ENCODE results near the gene NRL.

The NRL gene

GRCh38 chr14:24139272-24139934 is 24.7 kb upstream of the NRL start:
- Histone ChIP-seq H3K4me3 (ENCODE audit: low read length in 2 of 2) (peak overlapping the region in 1 of 2 donors; percentile 11), H3K79me1 (ENCODE audit: low read depth, low read length) (peaks cover 7% of the 10 kb centered on the region), H3K27me3 (ENCODE audit: control insufficient read depth in 3 of 3, insufficient read depth in 3 of 3, low read depth in 1 of 3, low read length in 3 of 3) (no peaks in the 10 kb centered on the region), H3K18ac (ENCODE audit: low read length) (no peak overlapping the region), H3K4me2 (ENCODE audit: insufficient read depth, low read length, poor library complexity, severe bottlenecking) (no peak overlapping the region), H3K9me3 (replicated peaks in 1 of 2; ENCODE audit: control insufficient read depth in 2 of 2, insufficient read depth in 1 of 2, low read depth in 1 of 2, low read length in 2 of 2) (no peaks in the 10 kb centered on the region), H2AFZ (ENCODE audit: low read length) (no peak overlapping the region), H4K91ac (ENCODE audit: low read depth, low read length, poor library complexity) (no peak overlapping the region), H4K8ac (ENCODE audit: low read depth, low read length) (no peak overlapping the region), H2BK12ac (ENCODE audit: low read length) (no peak overlapping the region), H2BK5ac (ENCODE audit: low read length) (no peak overlapping the region), H3K4me1 (ENCODE audit: control insufficient read depth in 2 of 2, insufficient read depth in 1 of 2, low read depth in 1 of 2, low read length in 2 of 2) (peaks cover 12 to 14% of the 10 kb centered on the region in 2 donors), H3K4ac (ENCODE audit: low read length) (no peak overlapping the region), H3K27ac (replicated peaks; ENCODE audit: low read length) (no peak overlapping the region), H2BK15ac (ENCODE audit: low read length) (no peak overlapping the region), H2BK120ac (ENCODE audit: low read depth, low read length) (no peak overlapping the region), H3K9ac (ENCODE audit: low read depth, low read length, poor library complexity) (no peak overlapping the region), H3K14ac (ENCODE audit: low read length) (no peak overlapping the region), H3K36me3 (replicated peaks in 1 of 2; ENCODE audit: control insufficient read depth in 2 of 2, insufficient read depth in 2 of 2, low read length in 2 of 2) (peaks cover 25 to 51% of the 10 kb centered on the region in 2 donors), H3K23ac (ENCODE audit: low read depth, low read length, poor library complexity) (no peak overlapping the region), H2AK5ac (ENCODE audit: low read depth, low read length) (no peak overlapping the region)
- DNase-seq (ENCODE audit: low spot score) = no peak
- no CpG with 5 or more reads among the region's 9 CpGs for WGBS, 2 donors (ENCODE audit: extremely low coverage in 2 of 2, insufficient read length in 2 of 2, insufficient replicate concordance in 1 of 2)

- no peak overlapping the region for H3K18ac ChIP-seq (ENCODE audit: low read length)
- H3K27me3 ChIP-seq (ENCODE audit: control insufficient read depth in 3 of 3, insufficient read depth in 3 of 3, low read depth in 1 of 3, low read length in 3 of 3) = no peaks in the 10 kb centered on the region
- H3K14ac ChIP-seq (ENCODE audit: low read length) = no peak overlapping the region
- peaks cover 7% of the 10 kb centered on the region for H3K79me1 ChIP-seq (ENCODE audit: low read depth, low read length)
- no peak overlapping the region for H3K4me2 ChIP-seq (ENCODE audit: insufficient read depth, low read length, poor library complexity, severe bottlenecking)
- no peak overlapping the region for H2AFZ ChIP-seq (ENCODE audit: low read length)
- no peak overlapping the region for H3K27ac ChIP-seq (replicated peaks; ENCODE audit: low read length)
- no peak overlapping the region for H2AK5ac ChIP-seq (ENCODE audit: low read depth, low read length)
- no peak overlapping the region for H3K9ac ChIP-seq (ENCODE audit: low read depth, low read length, poor library complexity)
- H2BK120ac ChIP-seq (ENCODE audit: low read depth, low read length) = no peak overlapping the region
- H3K9me3 ChIP-seq (replicated peaks in 1 of 2; ENCODE audit: control insufficient read depth in 2 of 2, insufficient read depth in 1 of 2, low read depth in 1 of 2, low read length in 2 of 2) = no peaks in the 10 kb centered on the region
- H2BK5ac ChIP-seq (ENCODE audit: low read length) = no peak overlapping the region
- H3K23ac ChIP-seq (ENCODE audit: low read depth, low read length, poor library complexity) = peak overlapping the region; percentile 85
- peak overlapping the region in 1 of 2 donors; percentile 11 for H3K4me3 ChIP-seq (ENCODE audit: low read length in 2 of 2)
- no peak overlapping the region for H2BK12ac ChIP-seq (ENCODE audit: low read length)
- no peak overlapping the region for H4K91ac ChIP-seq (ENCODE audit: low read depth, low read length, poor library complexity)
- peaks cover 21 to 44% of the 10 kb centered on the region in 2 donors for H3K36me3 ChIP-seq (replicated peaks in 1 of 2; ENCODE audit: control insufficient read depth in 2 of 2, insufficient read depth in 2 of 2, low read length in 2 of 2)
- no CpG with 5 or more reads among the region's 13 CpGs for WGBS, 2 donors (ENCODE audit: extremely low coverage in 2 of 2, insufficient read length in 2 of 2, insufficient replicate concordance in 1 of 2)
- H3K4ac ChIP-seq (ENCODE audit: low read length) = no peak overlapping the region
- no peak overlapping the region for H2BK15ac ChIP-seq (ENCODE audit: low read length)
- DNase-seq (ENCODE audit: low spot score) = no peak
- peak overlapping the region; percentile 84 for H4K8ac ChIP-seq (ENCODE audit: low read depth, low read length)
- peaks cover 12 to 14% of the 10 kb centered on the region in 2 donors for H3K4me1 ChIP-seq (ENCODE audit: control insufficient read depth in 2 of 2, insufficient read depth in 1 of 2, low read depth in 1 of 2, low read length in 2 of 2)
Measured at GRCh38 chr14:24138396-24139271, 23.9 kb upstream of the NRL start.

- Histone ChIP-seq H3K18ac (ENCODE audit: low read length) (no peak overlapping the region), H3K9ac (ENCODE audit: low read depth, low read length, poor library complexity) (no peak overlapping the region), H2BK120ac (ENCODE audit: low read depth, low read length) (no peak overlapping the region), H3K4me3 (ENCODE audit: low read length in 2 of 2) (peak overlapping the region in 1 of 2 donors; percentile 87), H2BK12ac (ENCODE audit: low read length) (no peak overlapping the region), H3K4me1 (ENCODE audit: control insufficient read depth in 2 of 2, insufficient read depth in 1 of 2, low read depth in 1 of 2, low read length in 2 of 2) (peaks cover 12 to 14% of the 10 kb centered on the region in 2 donors), H3K4me2 (ENCODE audit: insufficient read depth, low read length, poor library complexity, severe bottlenecking) (no peak overlapping the region), H4K91ac (ENCODE audit: low read depth, low read length, poor library complexity) (no peak overlapping the region), H3K23ac (ENCODE audit: low read depth, low read length, poor library complexity) (peak overlapping the region; percentile 85), H3K14ac (ENCODE audit: low read length) (no peak overlapping the region), H3K27ac (replicated peaks; ENCODE audit: low read length) (no peak overlapping the region), H3K4ac (ENCODE audit: low read length) (no peak overlapping the region), H3K9me3 (replicated peaks in 1 of 2; ENCODE audit: control insufficient read depth in 2 of 2, insufficient read depth in 1 of 2, low read depth in 1 of 2, low read length in 2 of 2) (no peaks in the 10 kb centered on the region), H2AK5ac (ENCODE audit: low read depth, low read length) (no peak overlapping the region), H2AFZ (ENCODE audit: low read length) (no peak overlapping the region), H3K27me3 (ENCODE audit: control insufficient read depth in 3 of 3, insufficient read depth in 3 of 3, low read depth in 1 of 3, low read length in 3 of 3) (no peaks in the 10 kb centered on the region), H3K79me1 (ENCODE audit: low read depth, low read length) (peaks cover 7% of the 10 kb centered on the region), H4K8ac (ENCODE audit: low read depth, low read length) (no peak overlapping the region), H3K36me3 (replicated peaks in 1 of 2; ENCODE audit: control insufficient read depth in 2 of 2, insufficient read depth in 2 of 2, low read length in 2 of 2) (peaks cover 20 to 35% of the 10 kb centered on the region in 2 donors), H2BK15ac (ENCODE audit: low read length) (no peak overlapping the region), H2BK5ac (ENCODE audit: low read length) (no peak overlapping the region)
- DNase-seq (ENCODE audit: low spot score) = no peak
- no CpG with 5 or more reads among the region's 8 CpGs for WGBS, 2 donors (ENCODE audit: extremely low coverage in 2 of 2, insufficient read length in 2 of 2, insufficient replicate concordance in 1 of 2)
Measured at GRCh38 chr14:24137529-24138395, 23.0 kb upstream of the NRL start.
